MCF 10A (cell line): Measurements from ENCODE around the gene NDUFA12. TPM values are rescaled to one million over a fixed set of nuclear protein-coding genes. Genes with fewer than 3 reads are reported as not detected.

Experiments used
- BruUV-seq: library from RNA; stranded (reverse); fragments of 400-500 nt; replicated peaks from 2 replicates; lab custom pipeline; 2021; lab: Mats Ljungman, UMichigan
- CTCF ChIA-PET: fragments of 300-600 bp; sonication (Branson Sonifier 250); formaldehyde crosslinking; extraction: SDS; loops from one replicate; lab custom pipeline; 2021; ENCODE audit warnings: antibody characterized with exemption, inconsistent platforms; lab: Yijun Ruan, JAX
- POLR2A ChIA-PET: fragments of 300-600, 350-650 bp; sonication (Branson Sonifier 250); formaldehyde crosslinking; extraction: SDS; loops from one replicate; lab custom pipeline; 2020; ENCODE audit warnings: antibody characterized with exemption, inconsistent platforms; lab: Yijun Ruan, JAX
- DNase-seq: peaks from one replicate; pipeline ENCODE4 v3.0.0-alpha.2; 2018; ENCODE audit not compliant: unreplicated experiment
- H3K27ac Mint-ChIP-seq: one replicate; pipeline ENCODE4 v1.8.0; 2022; ENCODE audit warnings: mild to moderate bottlenecking, low read depth, mixed read lengths; ENCODE audit not compliant: unreplicated experiment
- H3K27me3 Mint-ChIP-seq: one replicate; pipeline ENCODE4 v1.8.0; 2022; ENCODE audit warnings: mixed read lengths; ENCODE audit not compliant: insufficient read depth, unreplicated experiment
- H3K36me3 Mint-ChIP-seq: one replicate; pipeline ENCODE4 v1.8.0; 2022; ENCODE audit warnings: mild to moderate bottlenecking, moderate library complexity, mixed read lengths; ENCODE audit not compliant: insufficient read depth, unreplicated experiment
- H3K4me1 Mint-ChIP-seq: one replicate; pipeline ENCODE4 v1.8.0; 2022; ENCODE audit warnings: mixed read lengths; ENCODE audit not compliant: insufficient read depth, unreplicated experiment
- H3K4me3 Mint-ChIP-seq: one replicate; pipeline ENCODE4 v1.8.0; 2022; ENCODE audit warnings: mild to moderate bottlenecking, moderate library complexity, mixed read lengths; ENCODE audit not compliant: unreplicated experiment
- H3K9me3 Mint-ChIP-seq: one replicate; pipeline ENCODE4 v1.8.0; 2022; ENCODE audit warnings: mixed read lengths; ENCODE audit not compliant: unreplicated experiment
- intact Hi-C: fragments of 100-400 bp; cut with micrococcal nuclease; formaldehyde crosslinking; loops from 2 replicates; pipeline ENCODE4 v1.14.1; 2022
- total RNA-seq: library from RNA; stranded (reverse); gene quantifications from 2 replicates; pipeline ENCODE4 v1.2.3, GENCODE V29; 2022
- TF ChIP-seq, protein P1 (sequence below): fragments of 200-600 bp; IDR thresholded peaks from one replicate; pipeline ENCODE4 v1.8.0; 2022; ENCODE audit warnings: antibody characterized with exemption, mild to moderate bottlenecking; ENCODE audit not compliant: unreplicated experiment

NDUFA12 gene
- total RNA-seq, 1 experiment from 2014 or later, result 112 TPM

DNA sequence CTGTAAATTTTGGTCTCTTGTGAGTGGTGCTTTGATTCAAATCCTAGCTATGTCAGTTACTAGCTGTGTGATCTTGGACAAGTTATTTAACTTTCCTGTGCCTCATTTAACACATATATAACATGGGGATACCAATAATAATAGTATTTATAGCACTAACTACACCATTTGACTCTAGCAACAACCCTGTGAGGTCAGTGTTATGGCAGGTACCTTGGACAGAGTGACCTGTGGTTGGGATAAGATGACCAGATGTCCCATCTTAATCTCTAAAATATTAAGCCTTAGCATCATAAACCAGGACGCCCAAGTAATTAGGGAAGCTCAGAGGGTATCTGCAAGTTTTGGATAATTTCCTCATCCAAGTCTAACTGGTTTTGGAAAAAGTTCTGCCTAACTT is 73.7 kb downstream of the NDUFA12 start:
- TF ChIP-seq, protein P1, sequence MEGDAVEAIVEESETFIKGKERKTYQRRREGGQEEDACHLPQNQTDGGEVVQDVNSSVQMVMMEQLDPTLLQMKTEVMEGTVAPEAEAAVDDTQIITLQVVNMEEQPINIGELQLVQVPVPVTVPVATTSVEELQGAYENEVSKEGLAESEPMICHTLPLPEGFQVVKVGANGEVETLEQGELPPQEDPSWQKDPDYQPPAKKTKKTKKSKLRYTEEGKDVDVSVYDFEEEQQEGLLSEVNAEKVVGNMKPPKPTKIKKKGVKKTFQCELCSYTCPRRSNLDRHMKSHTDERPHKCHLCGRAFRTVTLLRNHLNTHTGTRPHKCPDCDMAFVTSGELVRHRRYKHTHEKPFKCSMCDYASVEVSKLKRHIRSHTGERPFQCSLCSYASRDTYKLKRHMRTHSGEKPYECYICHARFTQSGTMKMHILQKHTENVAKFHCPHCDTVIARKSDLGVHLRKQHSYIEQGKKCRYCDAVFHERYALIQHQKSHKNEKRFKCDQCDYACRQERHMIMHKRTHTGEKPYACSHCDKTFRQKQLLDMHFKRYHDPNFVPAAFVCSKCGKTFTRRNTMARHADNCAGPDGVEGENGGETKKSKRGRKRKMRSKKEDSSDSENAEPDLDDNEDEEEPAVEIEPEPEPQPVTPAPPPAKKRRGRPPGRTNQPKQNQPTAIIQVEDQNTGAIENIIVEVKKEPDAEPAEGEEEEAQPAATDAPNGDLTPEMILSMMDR, result no peak
- no peaks in the 10 kb centered on the region for H3K36me3 Mint-ChIP-seq
- no peak overlapping the region for H3K4me3 Mint-ChIP-seq
- no peaks in the 10 kb centered on the region for H3K9me3 Mint-ChIP-seq
- POLR2A ChIA-PET, result no interaction called here
- no peak overlapping the region for H3K27ac Mint-ChIP-seq
- no TSS peak for BruUV-seq
- CTCF ChIA-PET, result interaction anchor here (0.6 to 0.9 kb wide), 2 partner anchors 10 to 600 kb away, joined by 3 read pairs; no protein-coding TSS in a partner anchor
- H3K27me3 Mint-ChIP-seq, result no peaks in the 10 kb centered on the region
- intact Hi-C loops, result no loop called here
- no peaks in the 10 kb centered on the region for H3K4me1 Mint-ChIP-seq
- no peak for DNase-seq

DNA sequence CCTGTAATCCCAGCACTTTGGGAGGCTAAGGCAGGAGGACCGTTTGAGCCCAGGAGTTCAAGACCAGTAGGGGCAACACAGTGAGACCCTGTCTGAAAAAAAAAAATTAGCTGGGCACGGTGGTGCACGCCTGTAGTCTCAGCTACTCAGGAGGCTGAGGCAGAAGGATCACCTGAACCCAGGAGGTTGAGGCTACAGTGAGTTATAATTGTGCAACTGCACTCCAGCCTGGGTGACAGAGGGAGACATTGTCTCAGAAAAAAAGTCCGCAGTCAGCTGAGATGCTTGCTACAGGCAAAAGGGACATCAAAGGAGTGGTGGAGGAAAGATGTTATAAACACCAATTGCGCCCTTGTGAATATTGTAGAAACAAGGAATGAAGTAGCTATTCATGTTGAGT is 77.8 kb downstream of the NDUFA12 start:
- H3K27ac Mint-ChIP-seq, result no peak overlapping the region
- ChIA-PET POLR2A (no interaction called here), CTCF (interaction anchor here (0.6 to 1.4 kb wide), 2 partner anchors 10 to 34 kb away, joined by 3 to 6 read pairs; no protein-coding TSS in a partner anchor)
- no peak for DNase-seq
- TF ChIP-seq, protein P1, result no peak
- no TSS peak for BruUV-seq
- no peaks in the 10 kb centered on the region for H3K36me3 Mint-ChIP-seq
- H3K4me1 Mint-ChIP-seq, result no peaks in the 10 kb centered on the region
- no peaks in the 10 kb centered on the region for H3K27me3 Mint-ChIP-seq
- H3K4me3 Mint-ChIP-seq, result no peak overlapping the region
- intact Hi-C loops, result no loop called here
- no peaks in the 10 kb centered on the region for H3K9me3 Mint-ChIP-seq

- no TSS peak for BruUV-seq
- no peak for DNase-seq
- CTCF ChIA-PET, result interaction anchor here (1.4 kb wide), 1 partner anchor 35 kb away, joined by 6 read pairs; no protein-coding TSS in a partner anchor
- intact Hi-C loops, result no loop called here
- no peak overlapping the region for H3K4me3 Mint-ChIP-seq
- no peaks in the 10 kb centered on the region for H3K4me1 Mint-ChIP-seq
- H3K27ac Mint-ChIP-seq, result no peak overlapping the region
- H3K9me3 Mint-ChIP-seq, result no peaks in the 10 kb centered on the region
- POLR2A ChIA-PET, result no interaction called here
- TF ChIP-seq, protein P1, result no peak
- no peaks in the 10 kb centered on the region for H3K36me3 Mint-ChIP-seq
- H3K27me3 Mint-ChIP-seq, result no peaks in the 10 kb centered on the region
Measured at GRCh38 chr12:94925206-94925605, 78.3 kb downstream of the NDUFA12 start.

- POLR2A ChIA-PET, result interaction anchor here (1.5 kb wide), 1 partner anchor 11 kb away, joined by 4 read pairs; no protein-coding TSS in a partner anchor
- Mint-ChIP-seq H3K4me1 (no peaks in the 10 kb centered on the region), H3K27me3 (no peaks in the 10 kb centered on the region), H3K36me3 (no peaks in the 10 kb centered on the region), H3K4me3 (no peak overlapping the region), H3K9me3 (no peaks in the 10 kb centered on the region), H3K27ac (no peak overlapping the region)
- intact Hi-C loops, result no loop called here
- CTCF ChIA-PET, result interaction anchor here (0.6 to 0.7 kb wide), 2 partner anchors 582 to 1420 kb away, joined by 3 read pairs; no protein-coding TSS in a partner anchor
- no TSS peak for BruUV-seq
- DNase-seq, result no peak
- TF ChIP-seq, protein P1, result no peak
Measured at GRCh38 chr12:94922561-94922960, 80.9 kb downstream of the NDUFA12 start.

Other genes with a start within 250 kb of the NDUFA12 start
- 29.0 and 35.2 TPM in 2 replicates for gene NR2C1, start 69.9 kb upstream of the NDUFA12 start, total RNA-seq
- gene FGD6, start 213.8 kb upstream of the NDUFA12 start, total RNA-seq, result 17.2 and 25.1 TPM in 2 replicates
- gene VEZT, start 214.1 kb upstream of the NDUFA12 start, total RNA-seq, result 88.1 and 107 TPM in 2 replicates